WTC11 (cell line): ENCODE data around the gene TAOK2.

Experiments
- CTCF ChIP-seq: fragments of 200-600 bp; IDR thresholded peaks from 2 replicates; pipeline ENCODE4 v1.8.0; 2022; ENCODE audit warnings: antibody characterized with exemption
- FOXK1 ChIP-seq: sonication (generic); formaldehyde crosslinking; IDR thresholded peaks from 2 replicates; pipeline ENCODE4 v1.8.0; 2022; ENCODE audit warnings: mild to moderate bottlenecking, moderate library complexity, missing genetic modification reagents
- SP1 ChIP-seq: sonication (generic); formaldehyde crosslinking; conservative IDR thresholded peaks from 2 replicates; pipeline ENCODE4 v1.8.1; 2022; ENCODE audit warnings: missing genetic modification reagents
- ZNF396 ChIP-seq: fragments of 250-450 bp; sonication (Bioruptor Pico); IDR thresholded peaks from 2 replicates; pipeline ENCODE4 v1.8.0; 2021; ENCODE audit warnings: mild to moderate bottlenecking, moderate library complexity, borderline replicate concordance
- TF ChIP-seq, protein P1 (sequence below): sonication (generic); formaldehyde crosslinking; conservative IDR thresholded peaks from 2 replicates; pipeline ENCODE4 v1.8.1; 2022; ENCODE audit warnings: mild to moderate bottlenecking, missing genetic modification reagents

DNA sequence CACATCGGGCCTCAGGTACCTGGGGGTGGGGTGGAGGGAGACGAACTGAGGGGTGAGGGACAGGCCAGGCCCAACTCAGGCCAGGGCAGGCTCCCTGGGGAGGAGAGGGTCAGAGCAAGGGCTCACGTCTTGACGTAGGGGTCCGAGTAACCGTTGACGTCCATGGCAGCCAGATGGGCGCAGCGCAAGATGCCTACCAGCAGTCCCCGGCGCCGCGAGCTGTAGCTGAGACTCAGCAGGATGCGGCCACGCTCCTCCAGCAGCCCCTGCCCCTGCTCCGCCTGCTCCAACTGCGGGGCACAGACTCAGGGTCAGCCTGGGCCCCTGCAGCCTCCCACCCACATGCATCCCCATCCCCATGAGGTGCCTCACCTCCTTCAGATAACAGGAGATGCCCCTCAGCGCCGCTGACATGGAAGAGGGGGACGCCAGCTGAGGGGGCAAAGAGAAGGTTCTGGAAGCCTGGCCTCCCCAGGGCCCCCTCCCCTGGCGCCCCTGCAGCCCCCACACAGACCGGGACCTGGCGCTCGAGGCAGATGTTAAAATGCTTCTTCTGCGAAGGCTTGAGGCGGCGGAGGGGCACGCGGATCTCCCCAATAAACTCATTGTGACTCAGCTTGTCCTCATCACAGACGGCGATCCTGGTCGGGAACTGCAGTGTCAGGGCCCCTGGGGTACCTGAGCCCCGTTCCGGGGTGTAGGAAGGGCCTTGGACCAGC, 33.1 kb downstream of the TAOK2 start:
- no peak for TF ChIP-seq CTCF
- no peak for TF ChIP-seq SP1 (CRISPR knock-in tag)
- TF ChIP-seq FOXK1 = no peak
- TF ChIP-seq, protein P1, sequence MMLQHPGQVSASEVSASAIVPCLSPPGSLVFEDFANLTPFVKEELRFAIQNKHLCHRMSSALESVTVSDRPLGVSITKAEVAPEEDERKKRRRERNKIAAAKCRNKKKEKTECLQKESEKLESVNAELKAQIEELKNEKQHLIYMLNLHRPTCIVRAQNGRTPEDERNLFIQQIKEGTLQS (CRISPR knock-in tag) = no peak
- TF ChIP-seq ZNF396 = no peak
